HEK293 (cell line): ENCODE measurements around the gene ESPNL.

Experiments
- CTCF ChIA-PET: fragments of 350-600 bp; formaldehyde crosslinking; extraction: SDS; loops from one replicate; lab custom pipeline; 2021; ENCODE audit warnings: antibody characterized with exemption; lab: Yijun Ruan, JAX
- POLR2A ChIA-PET: fragments of 300-600 bp; formaldehyde crosslinking; extraction: SDS; loops from one replicate; lab custom pipeline; 2020; ENCODE audit warnings: antibody characterized with exemption, inconsistent platforms; lab: Yijun Ruan, JAX
- H3K27ac ChIP-seq: fragments of 200-500 bp; sonication (Bioruptor generic); 2 replicates; pipeline ENCODE4 v1.5.1; 2014; ENCODE audit warnings: low read depth, low read length, control low read depth, inconsistent platforms; ENCODE audit errors: extremely low read depth
- H3K36me3 ChIP-seq, 2 experiments: fragments of 200-500 bp in 1 of 2; sonication (Bioruptor generic) in 1 of 2; 1 replicate in 1 of 2; 2 replicates in 1 of 2; pipeline ENCODE4 v1.5.1; 2014 to 2017; ENCODE audit warnings: inconsistent platforms in 2 of 2, low read length in 2 of 2; ENCODE audit not compliant: control insufficient read depth in 2 of 2, insufficient read depth in 1 of 2
- H3K4me1 ChIP-seq: fragments of 200-500 bp; sonication (Bioruptor generic); 2 replicates; pipeline ENCODE4 v1.5.1; 2014; ENCODE audit warnings: mild to moderate bottlenecking, low read length, inconsistent platforms; ENCODE audit not compliant: control insufficient read depth, insufficient read depth
- H3K4me3 ChIP-seq: 2 replicates; pipeline ENCODE4 v1.5.1; 2011; ENCODE audit warnings: low read depth, mild to moderate bottlenecking, control low read depth, low read length, moderate library complexity
- H3K9me3 ChIP-seq: fragments of 200-500 bp; sonication (Bioruptor generic); 2 replicates; pipeline ENCODE4 v1.5.1; 2014; ENCODE audit warnings: low read depth, low read length, inconsistent platforms; ENCODE audit not compliant: control insufficient read depth, insufficient read depth
- BCL11B ChIP-seq: fragments of 450-650 bp; formaldehyde crosslinking; IDR thresholded peaks from 2 replicates; pipeline ENCODE4 v1.5.1; 2016; ENCODE audit warnings: low read depth, missing biosample characterization, missing genetic modification characterization
- KLF7 ChIP-seq: fragments of 450-650 bp; formaldehyde crosslinking; IDR thresholded peaks from 2 replicates; pipeline ENCODE4 v1.5.1; 2016; ENCODE audit warnings: missing biosample characterization, missing genetic modification characterization, borderline replicate concordance
- REPIN1 ChIP-seq: fragments of 450-650 bp; formaldehyde crosslinking; IDR thresholded peaks from 2 replicates; pipeline ENCODE4 v1.5.1; 2017; ENCODE audit warnings: missing biosample characterization, missing genetic modification characterization, low read depth
- SCRT1 ChIP-seq: fragments of 450-650 bp; formaldehyde crosslinking; IDR thresholded peaks from 2 replicates; pipeline ENCODE4 v1.5.1; 2016; ENCODE audit warnings: missing biosample characterization, missing genetic modification characterization, borderline replicate concordance
- YY1 ChIP-seq: fragments of 450-650 bp; formaldehyde crosslinking; IDR thresholded peaks from 2 replicates; pipeline ENCODE4 v1.5.1; 2018; ENCODE audit warnings: missing biosample characterization, missing genetic modification characterization
- ZFP37 ChIP-seq: fragments of 450-650 bp; formaldehyde crosslinking; IDR thresholded peaks from 2 replicates; pipeline ENCODE4 v1.5.1; 2016; ENCODE audit warnings: missing biosample characterization, missing genetic modification characterization
- ZFP69B ChIP-seq: fragments of 450-650 bp; formaldehyde crosslinking; IDR thresholded peaks from 2 replicates; pipeline ENCODE4 v1.5.1; 2016; ENCODE audit warnings: missing biosample characterization, missing genetic modification characterization
- ZNF114 ChIP-seq: fragments of 450-650 bp; formaldehyde crosslinking; IDR thresholded peaks from 2 replicates; pipeline ENCODE4 v1.5.0; 2017; ENCODE audit warnings: missing biosample characterization, missing genetic modification characterization
- ZNF146 ChIP-seq: fragments of 450-650 bp; formaldehyde crosslinking; IDR thresholded peaks from 2 replicates; pipeline ENCODE4 v1.5.1; 2016; ENCODE audit warnings: missing biosample characterization, missing genetic modification characterization
- ZNF174 ChIP-seq: fragments of 450-650 bp; formaldehyde crosslinking; IDR thresholded peaks from 2 replicates; pipeline ENCODE4 v1.5.0; 2017; ENCODE audit warnings: missing biosample characterization, mild to moderate bottlenecking, missing genetic modification characterization
- ZNF354C ChIP-seq: fragments of 450-650 bp; formaldehyde crosslinking; IDR thresholded peaks from 2 replicates; pipeline ENCODE4 v1.5.1; 2016; ENCODE audit warnings: missing biosample characterization, missing genetic modification characterization, low read depth, borderline replicate concordance
- ZNF394 ChIP-seq: fragments of 450-650 bp; formaldehyde crosslinking; IDR thresholded peaks from 2 replicates; pipeline ENCODE4 v1.5.1; 2016; ENCODE audit warnings: missing biosample characterization, missing genetic modification characterization, mild to moderate bottlenecking, moderate library complexity, borderline replicate concordance
- ZNF514 ChIP-seq: fragments of 450-650 bp; formaldehyde crosslinking; IDR thresholded peaks from 2 replicates; pipeline ENCODE4 v1.5.1; 2016; ENCODE audit warnings: missing biosample characterization, missing genetic modification characterization
- ZNF530 ChIP-seq: fragments of 450-650 bp; formaldehyde crosslinking; IDR thresholded peaks from 2 replicates; pipeline ENCODE4 v1.5.1; 2016; ENCODE audit warnings: low read depth, missing biosample characterization, missing genetic modification characterization
- ZNF548 ChIP-seq: fragments of 450-650 bp; formaldehyde crosslinking; IDR thresholded peaks from 2 replicates; pipeline ENCODE4 v1.5.1; 2016; ENCODE audit warnings: missing biosample characterization, missing genetic modification characterization
- ZNF560 ChIP-seq: fragments of 450-650 bp; formaldehyde crosslinking; IDR thresholded peaks from 2 replicates; pipeline ENCODE4 v1.5.1; 2017; ENCODE audit warnings: missing biosample characterization, missing genetic modification characterization, borderline replicate concordance
- ZNF596 ChIP-seq: fragments of 450-650 bp; IDR thresholded peaks from 2 replicates; pipeline ENCODE4 v1.5.0; 2018; ENCODE audit warnings: missing biosample characterization, mild to moderate bottlenecking, missing genetic modification characterization, moderate library complexity
- ZNF600 ChIP-seq: fragments of 450-650 bp; formaldehyde crosslinking; IDR thresholded peaks from 2 replicates; pipeline ENCODE4 v1.5.1; 2016; ENCODE audit warnings: missing biosample characterization, missing genetic modification characterization
- ZNF626 ChIP-seq: fragments of 450-650 bp; sonication (Bioruptor Pico); formaldehyde crosslinking; IDR thresholded peaks from 2 replicates; pipeline ENCODE4 v1.5.1; 2018; ENCODE audit warnings: missing biosample characterization, missing genetic modification characterization, inconsistent platforms
- ZNF658 ChIP-seq: fragments of 450-650 bp; formaldehyde crosslinking; IDR thresholded peaks from 2 replicates; pipeline ENCODE4; 2016; ENCODE audit warnings: missing biosample characterization, missing genetic modification characterization
- ZNF791 ChIP-seq: fragments of 450-650 bp; formaldehyde crosslinking; IDR thresholded peaks from 2 replicates; pipeline ENCODE4 v1.5.1; 2016; ENCODE audit warnings: missing biosample characterization, missing genetic modification characterization
- ZSCAN16 ChIP-seq: fragments of 450-650 bp; formaldehyde crosslinking; IDR thresholded peaks from 2 replicates; pipeline ENCODE4 v1.5.1; 2016; ENCODE audit warnings: missing biosample characterization, missing genetic modification characterization
- TF ChIP-seq, protein P1 (sequence below): fragments of 450-650 bp; formaldehyde crosslinking; IDR thresholded peaks from 2 replicates; pipeline ENCODE4 v1.5.1; 2016; ENCODE audit warnings: missing biosample characterization, missing genetic modification characterization
- TF ChIP-seq, protein P2 (sequence below): fragments of 450-650 bp; formaldehyde crosslinking; IDR thresholded peaks from 2 replicates; pipeline ENCODE4 v1.5.1; 2017; ENCODE audit warnings: missing biosample characterization, missing genetic modification characterization
- TF ChIP-seq, protein P3 (sequence below): fragments of 450-650 bp; formaldehyde crosslinking; IDR thresholded peaks from 2 replicates; pipeline ENCODE4 v1.5.1; 2016; ENCODE audit warnings: missing biosample characterization, missing genetic modification characterization
- TF ChIP-seq, protein P4 (sequence below): fragments of 450-650 bp; formaldehyde crosslinking; conservative IDR thresholded peaks from 2 replicates; pipeline ENCODE4 v1.5.1; 2016; ENCODE audit warnings: low read depth, missing biosample characterization, missing genetic modification characterization
- TF ChIP-seq, protein P5 (sequence below): fragments of 450-650 bp; formaldehyde crosslinking; IDR thresholded peaks from 2 replicates; pipeline ENCODE4 v1.5.1; 2017; ENCODE audit warnings: missing biosample characterization, mild to moderate bottlenecking, missing genetic modification characterization, moderate library complexity

ESPNL gene

DNA sequence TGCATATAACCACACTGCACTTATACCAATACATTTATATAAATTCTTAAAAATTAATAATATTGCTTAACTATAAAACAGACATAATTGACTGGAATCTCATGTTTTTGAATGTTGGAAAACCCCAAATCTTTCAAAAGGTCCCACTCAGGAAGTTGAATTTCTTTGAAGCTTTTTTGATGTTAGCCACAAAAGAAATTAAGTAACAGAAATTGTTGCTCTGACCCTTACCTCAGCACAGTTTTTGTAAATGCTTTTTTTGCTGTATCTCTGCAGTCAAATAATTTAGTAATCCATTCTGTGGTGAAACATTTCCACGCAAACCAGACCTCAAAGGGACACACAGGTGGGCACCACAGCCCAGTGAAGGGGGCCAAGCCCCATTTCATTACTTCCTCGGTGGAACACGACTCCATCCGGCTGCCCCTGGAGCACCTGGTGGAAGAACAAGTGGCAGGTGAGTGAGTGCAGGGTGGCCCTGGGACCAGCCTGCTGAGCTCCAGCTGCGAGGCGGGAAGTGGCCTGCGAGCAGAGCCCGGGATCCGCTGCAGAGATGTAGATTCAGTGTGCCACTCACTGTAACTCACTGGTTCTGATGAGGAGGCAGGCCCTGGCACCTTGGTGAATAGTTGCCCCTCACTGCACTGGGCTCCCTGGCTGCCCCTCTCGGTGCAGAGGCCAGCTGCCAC lies 31.0 kb upstream of the ESPNL start:
- Histone ChIP-seq H3K36me3 (peaks cover 54 to 96% of the 10 kb centered on the region in 2 experiments), H3K4me1 (no peaks in the 10 kb centered on the region), H3K27ac (no peak overlapping the region), H3K9me3 (no peaks in the 10 kb centered on the region), H3K4me3 (no peak overlapping the region)
- ChIA-PET CTCF (interaction anchor here (0.9 kb wide), 1 partner anchor 30 kb away, joined by 3 read pairs; no protein-coding TSS in a partner anchor), POLR2A (no interaction called here)
- TF ChIP-seq ZNF530 (tag by site-specific recombination) (no peak), ZNF514 (no peak), ZNF394 (tag by site-specific recombination) (no peak), YY1 (tag by site-specific recombination) (no peak), ZFP37 (tag by site-specific recombination) (no peak), ZNF626 (no peak), ZNF560 (tag by site-specific recombination) (no peak), ZSCAN16 (tag by site-specific recombination) (no peak), ZNF174 (tag by site-specific recombination) (no peak), ZNF548 (tag by site-specific recombination) (no peak)
- TF ChIP-seq, protein P1, sequence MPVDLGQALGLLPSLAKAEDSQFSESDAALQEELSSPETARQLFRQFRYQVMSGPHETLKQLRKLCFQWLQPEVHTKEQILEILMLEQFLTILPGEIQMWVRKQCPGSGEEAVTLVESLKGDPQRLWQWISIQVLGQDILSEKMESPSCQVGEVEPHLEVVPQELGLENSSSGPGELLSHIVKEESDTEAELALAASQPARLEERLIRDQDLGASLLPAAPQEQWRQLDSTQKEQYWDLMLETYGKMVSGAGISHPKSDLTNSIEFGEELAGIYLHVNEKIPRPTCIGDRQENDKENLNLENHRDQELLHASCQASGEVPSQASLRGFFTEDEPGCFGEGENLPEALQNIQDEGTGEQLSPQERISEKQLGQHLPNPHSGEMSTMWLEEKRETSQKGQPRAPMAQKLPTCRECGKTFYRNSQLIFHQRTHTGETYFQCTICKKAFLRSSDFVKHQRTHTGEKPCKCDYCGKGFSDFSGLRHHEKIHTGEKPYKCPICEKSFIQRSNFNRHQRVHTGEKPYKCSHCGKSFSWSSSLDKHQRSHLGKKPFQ: no peak
- TF ChIP-seq, protein P2, sequence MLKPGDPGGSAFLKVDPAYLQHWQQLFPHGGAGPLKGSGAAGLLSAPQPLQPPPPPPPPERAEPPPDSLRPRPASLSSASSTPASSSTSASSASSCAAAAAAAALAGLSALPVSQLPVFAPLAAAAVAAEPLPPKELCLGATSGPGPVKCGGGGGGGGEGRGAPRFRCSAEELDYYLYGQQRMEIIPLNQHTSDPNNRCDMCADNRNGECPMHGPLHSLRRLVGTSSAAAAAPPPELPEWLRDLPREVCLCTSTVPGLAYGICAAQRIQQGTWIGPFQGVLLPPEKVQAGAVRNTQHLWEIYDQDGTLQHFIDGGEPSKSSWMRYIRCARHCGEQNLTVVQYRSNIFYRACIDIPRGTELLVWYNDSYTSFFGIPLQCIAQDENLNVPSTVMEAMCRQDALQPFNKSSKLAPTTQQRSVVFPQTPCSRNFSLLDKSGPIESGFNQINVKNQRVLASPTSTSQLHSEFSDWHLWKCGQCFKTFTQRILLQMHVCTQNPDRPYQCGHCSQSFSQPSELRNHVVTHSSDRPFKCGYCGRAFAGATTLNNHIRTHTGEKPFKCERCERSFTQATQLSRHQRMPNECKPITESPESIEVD: no peak

DNA sequence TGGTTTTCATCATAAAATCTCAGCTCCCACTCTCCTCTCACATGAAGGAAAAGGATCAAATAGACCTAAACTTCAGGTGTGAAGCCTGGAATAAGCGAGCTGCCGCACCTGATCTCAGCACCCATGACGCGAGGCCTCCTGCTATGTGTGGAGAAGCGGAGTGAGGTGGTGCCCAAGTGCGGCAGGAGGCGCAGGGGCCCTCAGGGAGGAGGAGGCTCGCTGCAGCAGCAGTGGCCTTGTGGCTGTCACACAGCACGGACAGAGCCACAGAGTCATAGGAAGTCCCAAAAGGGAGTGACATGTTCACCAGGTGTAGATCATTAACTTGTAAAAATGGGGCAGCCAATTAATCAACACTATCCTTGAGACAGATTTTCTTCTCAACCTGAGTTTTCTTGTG lies 30.3 kb upstream of the ESPNL start:
- CTCF ChIA-PET: no interaction called here
- POLR2A ChIA-PET: no interaction called here
- H3K4me1 ChIP-seq: no peaks in the 10 kb centered on the region
- no peaks in the 10 kb centered on the region for H3K9me3 ChIP-seq
- H3K4me3 ChIP-seq: no peak overlapping the region
- no peak overlapping the region for H3K27ac ChIP-seq
- H3K36me3 ChIP-seq: peaks cover 53 to 96% of the 10 kb centered on the region in 2 experiments
- TF ChIP-seq ZNF600: no peak
- TF ChIP-seq BCL11B (tag by site-specific recombination): no peak
- TF ChIP-seq, protein P3, sequence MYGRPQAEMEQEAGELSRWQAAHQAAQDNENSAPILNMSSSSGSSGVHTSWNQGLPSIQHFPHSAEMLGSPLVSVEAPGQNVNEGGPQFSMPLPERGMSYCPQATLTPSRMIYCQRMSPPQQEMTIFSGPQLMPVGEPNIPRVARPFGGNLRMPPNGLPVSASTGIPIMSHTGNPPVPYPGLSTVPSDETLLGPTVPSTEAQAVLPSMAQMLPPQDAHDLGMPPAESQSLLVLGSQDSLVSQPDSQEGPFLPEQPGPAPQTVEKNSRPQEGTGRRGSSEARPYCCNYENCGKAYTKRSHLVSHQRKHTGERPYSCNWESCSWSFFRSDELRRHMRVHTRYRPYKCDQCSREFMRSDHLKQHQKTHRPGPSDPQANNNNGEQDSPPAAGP: no peak
- TF ChIP-seq, protein P4, sequence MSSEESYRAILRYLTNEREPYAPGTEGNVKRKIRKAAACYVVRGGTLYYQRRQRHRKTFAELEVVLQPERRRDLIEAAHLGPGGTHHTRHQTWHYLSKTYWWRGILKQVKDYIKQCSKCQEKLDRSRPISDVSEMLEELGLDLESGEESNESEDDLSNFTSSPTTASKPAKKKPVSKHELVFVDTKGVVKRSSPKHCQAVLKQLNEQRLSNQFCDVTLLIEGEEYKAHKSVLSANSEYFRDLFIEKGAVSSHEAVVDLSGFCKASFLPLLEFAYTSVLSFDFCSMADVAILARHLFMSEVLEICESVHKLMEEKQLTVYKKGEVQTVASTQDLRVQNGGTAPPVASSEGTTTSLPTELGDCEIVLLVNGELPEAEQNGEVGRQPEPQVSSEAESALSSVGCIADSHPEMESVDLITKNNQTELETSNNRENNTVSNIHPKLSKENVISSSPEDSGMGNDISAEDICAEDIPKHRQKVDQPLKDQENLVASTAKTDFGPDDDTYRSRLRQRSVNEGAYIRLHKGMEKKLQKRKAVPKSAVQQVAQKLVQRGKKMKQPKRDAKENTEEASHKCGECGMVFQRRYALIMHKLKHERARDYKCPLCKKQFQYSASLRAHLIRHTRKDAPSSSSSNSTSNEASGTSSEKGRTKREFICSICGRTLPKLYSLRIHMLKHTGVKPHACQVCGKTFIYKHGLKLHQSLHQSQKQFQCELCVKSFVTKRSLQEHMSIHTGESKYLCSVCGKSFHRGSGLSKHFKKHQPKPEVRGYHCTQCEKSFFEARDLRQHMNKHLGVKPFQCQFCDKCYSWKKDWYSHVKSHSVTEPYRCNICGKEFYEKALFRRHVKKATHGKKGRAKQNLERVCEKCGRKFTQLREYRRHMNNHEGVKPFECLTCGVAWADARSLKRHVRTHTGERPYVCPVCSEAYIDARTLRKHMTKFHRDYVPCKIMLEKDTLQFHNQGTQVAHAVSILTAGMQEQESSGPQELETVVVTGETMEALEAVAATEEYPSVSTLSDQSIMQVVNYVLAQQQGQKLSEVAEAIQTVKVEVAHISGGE (tag by site-specific recombination): no peak
- TF ChIP-seq ZNF146: no peak
- no peak for TF ChIP-seq YY1 (tag by site-specific recombination)
- TF ChIP-seq, protein P5, sequence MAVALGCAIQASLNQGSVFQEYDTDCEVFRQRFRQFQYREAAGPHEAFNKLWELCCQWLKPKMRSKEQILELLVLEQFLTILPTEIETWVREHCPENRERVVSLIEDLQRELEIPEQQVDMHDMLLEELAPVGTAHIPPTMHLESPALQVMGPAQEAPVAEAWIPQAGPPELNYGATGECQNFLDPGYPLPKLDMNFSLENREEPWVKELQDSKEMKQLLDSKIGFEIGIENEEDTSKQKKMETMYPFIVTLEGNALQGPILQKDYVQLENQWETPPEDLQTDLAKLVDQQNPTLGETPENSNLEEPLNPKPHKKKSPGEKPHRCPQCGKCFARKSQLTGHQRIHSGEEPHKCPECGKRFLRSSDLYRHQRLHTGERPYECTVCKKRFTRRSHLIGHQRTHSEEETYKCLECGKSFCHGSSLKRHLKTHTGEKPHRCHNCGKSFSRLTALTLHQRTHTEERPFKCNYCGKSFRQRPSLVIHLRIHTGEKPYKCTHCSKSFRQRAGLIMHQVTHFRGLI (tag by site-specific recombination): no peak
- TF ChIP-seq ZNF791: no peak
- no peak for TF ChIP-seq SCRT1 (tag by site-specific recombination)
- no peak for TF ChIP-seq ZNF658 (tag by site-specific recombination)
- TF ChIP-seq ZNF114: no peak
- no peak for TF ChIP-seq ZNF354C (tag by site-specific recombination)
- TF ChIP-seq ZNF596: no peak
- no peak for TF ChIP-seq KLF7 (tag by site-specific recombination)
- no peak for TF ChIP-seq ZFP69B
- no peak for TF ChIP-seq REPIN1 (tag by site-specific recombination)
